ENCODE data around the gene THOC5.

- TF ChIP-seq POLR2A (IDR thresholded peaks at IDR 0.05) (no peak), CTCF (IDR thresholded peaks at IDR 0.05) (no peak)
Observed at GRCh38 chr22:29574762-29575450, 21.3 kb upstream of the THOC5 start.
